HL-60 (cell line): Measurements from ENCODE around the gene HCFC1.

Source experiments
- DNase-seq, 2 experiments: peaks; one replicate each; pipeline ENCODE4 v3.0.0-alpha.2; 2010 to 2020; ENCODE audit warnings: low read depth in 1 of 2, low spot score in 1 of 2
- H3K27ac ChIP-seq: fragments of 250-450 bp; sonication (Bioruptor Pico); replicated peaks from 2 replicates; pipeline ENCODE4 v1.5.1; 2020; ENCODE audit warnings: mild to moderate bottlenecking, moderate library complexity
- H3K27me3 ChIP-seq: fragments of 250-450 bp; sonication (Bioruptor Pico); 2 replicates; pipeline ENCODE4 v1.5.1; 2021; ENCODE audit warnings: mild to moderate bottlenecking, moderate library complexity; ENCODE audit not compliant: insufficient read depth, poor library complexity, severe bottlenecking
- H3K4me3 ChIP-seq: replicated peaks from 2 replicates; pipeline ENCODE4 v1.5.1; 2011; ENCODE audit warnings: mild to moderate bottlenecking, control low read depth, low read length; ENCODE audit not compliant: insufficient read depth
- CTCF ChIP-seq: IDR thresholded peaks from one replicate; pipeline ENCODE4 v1.5.1; 2011; ENCODE audit warnings: low read length, control low read depth, inconsistent platforms; ENCODE audit not compliant: insufficient read depth
- GABPA ChIP-seq: IDR thresholded peaks from 2 replicates; pipeline ENCODE4 v1.6.1; 2012; ENCODE audit warnings: low read depth
- POLR2AphosphoS5 ChIP-seq: IDR thresholded peaks from 2 replicates; pipeline ENCODE4 v1.6.1; 2012; ENCODE audit warnings: low read depth
- REST ChIP-seq: IDR thresholded peaks from 2 replicates; pipeline ENCODE4 v1.6.1; 2012; ENCODE audit warnings: low read depth; ENCODE audit not compliant: insufficient replicate concordance
- SPI1 ChIP-seq: IDR thresholded peaks from 2 replicates; pipeline ENCODE4 v1.6.1; 2012; ENCODE audit warnings: low read depth, mild to moderate bottlenecking, borderline replicate concordance

Gene HCFC1

DNA sequence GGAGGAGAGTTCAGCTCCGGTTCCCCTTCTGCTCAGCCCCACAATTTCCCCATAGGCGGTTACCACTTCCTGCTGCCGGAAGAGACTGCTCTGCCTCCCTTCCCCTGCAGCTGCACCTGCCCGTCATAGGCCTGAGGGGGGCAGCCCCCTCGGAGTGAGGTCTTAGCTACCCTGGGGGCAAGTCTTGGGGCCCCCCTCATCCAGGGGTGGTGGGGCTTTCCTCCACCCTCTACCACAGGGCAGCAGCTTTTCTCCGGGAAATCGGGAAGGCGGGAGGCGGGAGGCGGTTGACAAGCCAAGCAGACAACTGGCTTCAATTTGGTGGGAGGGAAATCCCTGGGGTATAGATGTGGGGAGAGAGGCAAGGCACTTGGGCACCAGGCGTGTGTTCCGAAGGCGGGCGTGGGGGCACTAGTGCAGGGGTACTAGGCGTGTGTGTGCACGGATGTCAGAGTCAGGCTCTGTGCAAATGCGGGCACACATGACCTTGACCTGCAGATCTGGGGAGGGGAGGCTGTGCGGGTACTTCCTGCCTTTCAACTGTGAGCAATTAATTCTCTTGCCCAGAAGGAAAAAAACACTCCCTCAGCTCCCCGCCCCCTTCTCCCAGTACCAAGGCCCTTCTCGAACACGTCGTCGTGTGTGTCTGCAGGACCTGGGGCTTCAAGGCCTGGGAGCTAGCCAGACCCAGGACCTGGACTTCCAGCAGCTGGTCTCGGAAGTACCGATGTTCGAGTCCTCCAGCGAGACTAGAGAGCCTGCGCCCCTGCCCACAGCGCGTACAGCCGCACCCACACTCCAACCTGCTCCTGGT lies 44.6 kb downstream of the HCFC1 start:
- TF ChIP-seq POLR2AphosphoS5 = peak; percentile 99
- no peak for TF ChIP-seq CTCF
- peak; percentile 61 for TF ChIP-seq GABPA
- peak; percentile 73; the same call in 1 of the 2 replicates for TF ChIP-seq SPI1
- TF ChIP-seq REST = peak; percentile 50
- DNase-seq = peak; percentile 71 to 98
- Histone ChIP-seq H3K27me3 (no peaks in the 10 kb centered on the region), H3K4me3 (peak overlapping the region; percentile 59), H3K27ac (peak overlapping the region; percentile 100)

- H3K4me3 ChIP-seq = peak overlapping the region; percentile 59
- no peaks in the 10 kb centered on the region for H3K27me3 ChIP-seq
- DNase-seq = peak in 1 of 2 experiments; percentile 83
- peak overlapping the region; percentile 100 for H3K27ac ChIP-seq
- TF ChIP-seq CTCF (no peak), POLR2AphosphoS5 (no peak), GABPA (no peak), REST (no peak), SPI1 (no peak)
Observed at GRCh38 chrX:153926552-153926857, 45.1 kb downstream of the HCFC1 start.

GRCh38 chrX:153925739-153926551 lies 45.7 kb downstream of the HCFC1 start, which contains the start of gene ARHGAP4:
Gene ARHGAP4 (minus strand): TSS chrX:153926264. CDS start chrX:153926202, 62 bp downstream.
- peak within 1 kb of the TSS; percentile 59 for H3K4me3 ChIP-seq
- no peak for TF ChIP-seq CTCF
- TF ChIP-seq SPI1 = no peak
- peak; percentile 52; the same call in 1 of the 2 replicates for TF ChIP-seq POLR2AphosphoS5
- peak within 1 kb of the TSS; percentile 100 for H3K27ac ChIP-seq
- peak; percentile 48 to 57 for DNase-seq
- H3K27me3 ChIP-seq = no peaks in the 10 kb centered on the region
